Central memory CD8-positive, alpha-beta T cell (primary cell): ENCODE data around the gene MAML1.
A peak's percentile ranks its signal among the peaks of the same experiment; 100 is the strongest.
"Not testable (repeated sequence)": the region's sequence is repeated elsewhere in the genome, so short reads cannot be mapped to it uniquely, and the experiment has no call there.

Source experiments
- ATAC-seq: fragments of 150-1000 bp; cut with Tn5 transposase; replicated peaks from 2 replicates; pipeline ENCODE4 v1.10.0; 2022; ENCODE audit warnings: mild to moderate bottlenecking, moderate FRiP score, moderate number of reproducible peaks; ENCODE audit not compliant: poor library complexity, severe bottlenecking; ENCODE audit errors: extremely low read depth
- DNase-seq, 2 donors: peaks; one replicate each; pipeline ENCODE4 v3.0.0; 2021; ENCODE audit warnings: low spot score in 2 of 2
- H3K27ac Mint-ChIP-seq: one replicate; pipeline ENCODE4 v1.8.0; 2022; ENCODE audit warnings: low read depth, mild to moderate bottlenecking, moderate library complexity, mixed read lengths
- H3K27me3 Mint-ChIP-seq: one replicate; pipeline ENCODE4 v1.8.0; 2022; ENCODE audit warnings: mixed read lengths
- H3K36me3 Mint-ChIP-seq: one replicate; pipeline ENCODE4 v1.8.0; 2022; ENCODE audit warnings: mild to moderate bottlenecking, moderate library complexity, mixed read lengths; ENCODE audit not compliant: insufficient read depth
- H3K4me1 Mint-ChIP-seq: one replicate; pipeline ENCODE4 v1.8.0; 2022; ENCODE audit warnings: mixed read lengths
- H3K4me3 Mint-ChIP-seq: one replicate; pipeline ENCODE4 v1.8.0; 2022; ENCODE audit warnings: mild to moderate bottlenecking, moderate library complexity, mixed read lengths
- H3K9me3 Mint-ChIP-seq: one replicate; pipeline ENCODE4 v1.8.0; 2022; ENCODE audit warnings: mixed read lengths

MAML1 gene

GRCh38 chr5:179724163-179724562, 8.5 kb upstream of the MAML1 start:
- no peaks in the 10 kb centered on the region for H3K27me3 Mint-ChIP-seq
- peaks cover 8% of the 10 kb centered on the region for H3K4me1 Mint-ChIP-seq
- ATAC-seq (no peak), DNase-seq (no peak)
- no peaks in the 10 kb centered on the region for H3K9me3 Mint-ChIP-seq
- H3K4me3 Mint-ChIP-seq = no peak overlapping the region
- H3K36me3 Mint-ChIP-seq = peaks cover 82% of the 10 kb centered on the region
- H3K27ac Mint-ChIP-seq = peak overlapping the region; percentile 17

GRCh38 chr5:179727106-179727505, 5.5 kb upstream of the MAML1 start:
- ATAC-seq = no peak
- no peaks in the 10 kb centered on the region for H3K27me3 Mint-ChIP-seq
- H3K36me3 Mint-ChIP-seq = peaks cover 66% of the 10 kb centered on the region
- H3K9me3 Mint-ChIP-seq = no peaks in the 10 kb centered on the region
- peaks cover 8% of the 10 kb centered on the region for H3K4me1 Mint-ChIP-seq
- no peak overlapping the region for H3K4me3 Mint-ChIP-seq
- DNase-seq = no peak
- peak overlapping the region; percentile 4 for H3K27ac Mint-ChIP-seq

DNA sequence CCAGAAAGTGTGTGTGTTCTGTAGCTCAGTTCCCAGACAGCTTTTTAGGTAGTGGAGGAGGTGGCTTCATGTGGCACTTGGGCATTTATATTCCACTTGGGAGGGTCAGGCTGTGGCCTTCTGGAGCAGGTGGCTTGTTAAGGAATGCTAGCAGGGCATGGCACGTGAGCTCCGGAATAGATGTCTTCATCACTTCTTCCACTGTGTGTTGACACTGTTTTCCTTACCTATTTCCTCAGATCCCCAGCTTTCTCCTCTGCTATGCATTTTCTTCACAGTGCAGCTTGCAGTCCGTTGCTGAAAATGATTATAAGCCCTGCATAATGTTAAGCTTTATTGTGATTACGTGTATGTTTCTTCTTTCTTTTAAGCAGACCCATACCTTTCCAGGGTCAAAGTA, 3.3 kb upstream of the MAML1 start:
- Mint-ChIP-seq H3K27ac (no peak overlapping the region), H3K36me3 (peaks cover 52% of the 10 kb centered on the region), H3K4me1 (peaks cover 14% of the 10 kb centered on the region), H3K9me3 (no peaks in the 10 kb centered on the region), H3K4me3 (no peak overlapping the region), H3K27me3 (no peaks in the 10 kb centered on the region)
- ATAC-seq = no peak
- no peak for DNase-seq

GRCh38 chr5:179729727-179730126, 2.9 kb upstream of the MAML1 start:
- no peak for DNase-seq
- Mint-ChIP-seq H3K9me3 (no peaks in the 10 kb centered on the region), H3K4me1 (peaks cover 14% of the 10 kb centered on the region), H3K4me3 (no peak overlapping the region), H3K27ac (no peak overlapping the region), H3K36me3 (peaks cover 51% of the 10 kb centered on the region), H3K27me3 (no peaks in the 10 kb centered on the region)
- ATAC-seq = no peak

DNA sequence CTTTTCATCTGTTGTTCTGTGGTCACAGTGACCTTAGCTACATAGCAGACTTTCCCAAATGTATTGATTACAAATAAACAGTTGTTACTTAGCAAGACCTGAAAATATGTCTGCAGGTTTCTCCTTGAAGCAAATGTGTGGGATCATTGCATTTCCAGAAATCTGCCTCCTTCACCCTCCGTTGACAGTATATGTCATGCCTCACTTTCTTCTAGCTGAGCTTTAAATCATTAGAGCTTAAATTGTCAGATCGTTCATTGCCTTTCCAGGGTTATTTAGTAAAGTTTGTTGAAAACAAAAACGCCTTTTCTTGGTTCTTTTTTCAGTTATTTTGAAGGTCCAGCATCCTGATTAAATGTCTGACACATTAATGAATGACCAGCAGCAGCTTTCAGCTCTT, 2.3 kb upstream of the MAML1 start:
- Mint-ChIP-seq H3K27ac (no peak overlapping the region), H3K9me3 (no peaks in the 10 kb centered on the region), H3K36me3 (peaks cover 47% of the 10 kb centered on the region), H3K27me3 (no peaks in the 10 kb centered on the region), H3K4me1 (peaks cover 15% of the 10 kb centered on the region), H3K4me3 (no peak overlapping the region)
- no peak for DNase-seq
- ATAC-seq = no peak

- Mint-ChIP-seq H3K27ac (no peak overlapping the region), H3K36me3 (peaks cover 42% of the 10 kb centered on the region), H3K4me3 (no peak overlapping the region), H3K9me3 (no peaks in the 10 kb centered on the region), H3K4me1 (peaks cover 18% of the 10 kb centered on the region), H3K27me3 (no peaks in the 10 kb centered on the region)
- DNase-seq (no peak), ATAC-seq (no peak)
Measured at GRCh38 chr5:179730852-179731251, 1.8 kb upstream of the MAML1 start.

GRCh38 chr5:179731791-179732411, 721 bp upstream of the MAML1 start:
- peak; percentile 4 for ATAC-seq

DNA sequence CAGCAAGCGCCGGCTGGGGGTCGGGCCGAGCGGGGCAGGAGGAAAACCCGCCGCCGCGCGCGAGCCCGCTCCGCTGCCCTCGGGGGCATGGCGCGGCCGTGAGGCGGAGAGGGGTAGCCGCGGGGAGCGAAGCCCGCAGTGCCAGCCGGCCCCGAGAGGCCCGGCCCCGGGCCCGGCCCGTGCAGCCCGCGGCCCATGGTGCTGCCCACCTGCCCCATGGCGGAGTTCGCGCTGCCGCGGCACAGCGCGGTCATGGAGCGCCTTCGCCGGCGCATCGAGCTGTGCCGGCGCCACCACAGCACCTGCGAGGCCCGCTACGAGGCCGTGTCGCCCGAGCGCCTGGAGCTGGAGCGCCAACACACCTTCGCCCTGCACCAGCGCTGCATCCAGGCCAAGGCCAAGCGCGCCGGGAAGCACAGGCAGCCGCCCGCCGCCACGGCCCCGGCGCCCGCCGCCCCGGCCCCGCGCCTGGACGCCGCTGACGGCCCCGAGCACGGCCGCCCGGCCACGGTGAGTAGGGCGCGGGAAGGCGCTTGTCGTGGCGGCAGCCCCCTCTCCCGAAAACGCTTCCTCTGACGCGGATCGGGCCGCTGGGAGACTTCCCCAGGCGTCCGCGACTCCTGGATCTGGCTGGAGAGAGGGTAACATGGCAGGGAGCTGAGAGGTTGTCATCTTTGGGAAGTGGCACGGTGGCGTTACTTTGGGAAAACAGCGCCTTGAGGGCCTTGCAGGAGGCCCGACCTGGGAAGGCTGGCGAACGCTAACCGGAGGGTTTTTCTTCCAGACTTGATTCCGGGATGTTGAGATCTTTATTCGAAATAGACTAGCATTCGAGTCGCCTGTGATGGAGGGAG, 523 bp downstream of the MAML1 start:
- ATAC-seq = peak; percentile 40
- Mint-ChIP-seq H3K36me3 (peaks cover 30% of the 10 kb centered on the region), H3K9me3 (no peaks in the 10 kb centered on the region), H3K4me1 (peaks cover 34% of the 10 kb centered on the region), H3K4me3 (peak overlapping the region; percentile 87), H3K27me3 (no peaks in the 10 kb centered on the region), H3K27ac (peak overlapping the region; percentile 84)
- DNase-seq = no peak

More at GRCh38 chr5:179731791-179732411, 721 bp upstream of the MAML1 start:
- H3K36me3 Mint-ChIP-seq = peaks cover 34% of the 10 kb centered on the region
- no peaks in the 10 kb centered on the region for H3K9me3 Mint-ChIP-seq
- no peak for DNase-seq
- H3K27ac Mint-ChIP-seq = peak overlapping the region; percentile 84
- H3K4me1 Mint-ChIP-seq = peaks cover 21% of the 10 kb centered on the region
- no peaks in the 10 kb centered on the region for H3K27me3 Mint-ChIP-seq
- peak overlapping the region; percentile 87 for H3K4me3 Mint-ChIP-seq

DNA sequence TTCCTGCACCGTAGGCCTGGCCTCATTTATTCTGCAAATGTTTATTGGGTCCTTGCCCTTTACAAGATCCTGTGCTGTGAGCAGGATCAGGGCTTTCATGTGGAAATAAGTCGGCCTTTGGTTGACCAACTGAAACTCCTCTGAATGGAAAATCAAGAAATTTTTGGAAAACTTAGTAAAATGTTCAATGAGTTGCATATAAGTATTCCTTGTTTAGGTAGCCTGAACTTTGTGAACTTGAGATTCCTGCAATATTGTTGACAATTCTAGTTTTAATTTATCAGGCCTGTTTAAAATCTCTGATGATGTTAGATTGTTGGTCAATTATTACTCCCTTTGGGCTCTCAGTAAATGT, 1.1 kb downstream of the MAML1 start:
- peaks cover 32% of the 10 kb centered on the region for H3K36me3 Mint-ChIP-seq
- DNase-seq = no peak
- peak overlapping the region; percentile 84 for H3K27ac Mint-ChIP-seq
- H3K4me1 Mint-ChIP-seq = peaks cover 40% of the 10 kb centered on the region
- no peaks in the 10 kb centered on the region for H3K9me3 Mint-ChIP-seq
- no peaks in the 10 kb centered on the region for H3K27me3 Mint-ChIP-seq
- peak overlapping the region; percentile 87 for H3K4me3 Mint-ChIP-seq
- ATAC-seq = no peak

DNA sequence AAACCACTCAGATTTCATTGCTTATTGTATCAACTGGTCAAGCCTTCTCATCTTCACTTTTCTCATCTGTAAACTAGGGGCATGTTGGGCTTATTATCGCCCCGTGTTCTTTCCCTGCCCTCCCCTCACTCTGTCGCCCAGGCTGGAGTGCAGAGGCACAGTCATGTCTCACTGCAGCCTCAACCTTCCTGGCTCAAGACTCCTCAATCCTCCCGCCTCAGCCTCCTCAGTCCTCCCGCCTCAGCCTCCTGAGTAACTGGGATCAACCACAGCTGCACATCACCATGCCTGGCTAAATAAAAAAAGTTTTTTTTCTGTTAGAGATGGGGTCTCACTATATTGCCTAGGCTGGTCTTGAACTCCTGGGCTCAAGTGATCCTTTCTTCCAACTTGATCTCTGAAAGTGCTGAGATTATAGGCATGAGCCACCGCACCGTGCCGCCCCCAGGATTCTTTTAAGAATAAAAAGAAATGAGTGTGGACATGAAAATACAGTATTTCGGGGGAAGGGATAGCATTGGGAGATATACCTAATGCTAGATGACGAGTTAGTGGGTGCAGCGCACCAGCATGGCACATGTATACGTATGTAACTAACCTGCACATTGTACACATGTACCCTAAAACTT, 2.0 kb downstream of the MAML1 start:
- DNase-seq (no peak), ATAC-seq (no peak)
- no peaks in the 10 kb centered on the region for H3K9me3 Mint-ChIP-seq
- H3K27ac Mint-ChIP-seq = peak overlapping the region; percentile 84
- peaks cover 46% of the 10 kb centered on the region for H3K4me1 Mint-ChIP-seq
- H3K4me3 Mint-ChIP-seq = peak overlapping the region; percentile 87
- peaks cover 29% of the 10 kb centered on the region for H3K36me3 Mint-ChIP-seq
- H3K27me3 Mint-ChIP-seq = no peaks in the 10 kb centered on the region

GRCh38 chr5:179738742-179739141, 6.1 kb downstream of the MAML1 start:
- H3K9me3 Mint-ChIP-seq = no peaks in the 10 kb centered on the region
- DNase-seq = no peak
- no peaks in the 10 kb centered on the region for H3K27me3 Mint-ChIP-seq
- H3K4me3 Mint-ChIP-seq = no peak overlapping the region
- no peak for ATAC-seq
- peaks cover 60% of the 10 kb centered on the region for H3K4me1 Mint-ChIP-seq
- H3K36me3 Mint-ChIP-seq = peaks cover 22% of the 10 kb centered on the region
- peak overlapping the region; percentile 8 for H3K27ac Mint-ChIP-seq

GRCh38 chr5:179744106-179744505, 11.5 kb downstream of the MAML1 start:
- not testable (repeated sequence) for H3K4me3 Mint-ChIP-seq, ATAC-seq, H3K9me3 Mint-ChIP-seq, H3K27me3 Mint-ChIP-seq, H3K27ac Mint-ChIP-seq, DNase-seq
- H3K4me1 Mint-ChIP-seq = peaks cover 43% of the 10 kb centered on the region
- H3K36me3 Mint-ChIP-seq = peaks cover 11% of the 10 kb centered on the region

DNA sequence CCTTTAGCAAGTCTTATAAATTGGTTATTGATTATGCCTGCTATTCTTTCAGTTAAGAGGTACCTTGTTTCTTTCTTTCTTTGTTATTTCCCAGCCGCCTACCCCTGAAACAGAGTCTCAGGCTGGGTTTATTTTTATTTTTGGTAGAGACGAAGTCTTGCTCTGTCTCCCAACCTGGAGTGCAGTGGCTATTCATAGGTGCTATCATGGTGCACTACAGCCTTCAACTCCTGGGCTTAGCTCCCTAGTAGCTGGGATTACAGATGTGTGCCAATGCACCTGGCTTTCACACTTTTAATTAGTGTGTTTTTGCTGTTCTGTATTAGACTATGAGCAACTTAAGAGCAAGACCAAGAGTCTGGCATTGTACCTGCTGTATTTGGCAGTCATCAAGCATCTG, 14.2 kb downstream of the MAML1 start:
- DNase-seq (no peak), ATAC-seq (no peak)
- peak overlapping the region; percentile 1 for H3K27ac Mint-ChIP-seq
- peaks cover 16% of the 10 kb centered on the region for H3K36me3 Mint-ChIP-seq
- no peaks in the 10 kb centered on the region for H3K27me3 Mint-ChIP-seq
- H3K4me1 Mint-ChIP-seq = peaks cover 39% of the 10 kb centered on the region
- no peaks in the 10 kb centered on the region for H3K9me3 Mint-ChIP-seq
- peak overlapping the region; percentile 13 for H3K4me3 Mint-ChIP-seq
